Dedifferentiated amniotic fluid mesenchymal stem cell (primary cell): ENCODE measurements around the gene SLC16A3.

Experiments
- DNase-seq: peaks from one replicate; pipeline ENCODE4 v3.0.0-alpha.2; 2016; ENCODE audit errors: extremely low spot score

Gene SLC16A3

DNA sequence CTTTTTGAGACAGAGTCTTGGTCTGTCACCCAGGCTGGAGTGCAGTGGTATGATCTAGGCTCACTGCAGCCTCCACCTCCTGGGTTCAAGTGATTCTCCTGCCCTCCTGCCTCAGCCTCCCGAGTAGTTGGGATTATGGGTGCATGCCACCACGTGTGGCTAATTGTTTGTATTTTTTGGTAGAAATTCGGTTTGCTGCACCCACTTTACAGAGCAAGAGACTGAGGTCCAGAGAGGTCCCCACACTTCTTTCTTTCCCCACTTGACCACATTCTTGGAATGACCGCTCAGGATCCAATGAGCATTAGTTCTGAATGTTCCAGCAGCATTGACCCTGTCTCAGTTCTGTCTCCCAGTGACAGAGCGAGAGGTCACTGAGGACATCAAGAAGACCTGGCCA, 5.3 kb upstream of the SLC16A3 start:
- no peak for DNase-seq

DNA sequence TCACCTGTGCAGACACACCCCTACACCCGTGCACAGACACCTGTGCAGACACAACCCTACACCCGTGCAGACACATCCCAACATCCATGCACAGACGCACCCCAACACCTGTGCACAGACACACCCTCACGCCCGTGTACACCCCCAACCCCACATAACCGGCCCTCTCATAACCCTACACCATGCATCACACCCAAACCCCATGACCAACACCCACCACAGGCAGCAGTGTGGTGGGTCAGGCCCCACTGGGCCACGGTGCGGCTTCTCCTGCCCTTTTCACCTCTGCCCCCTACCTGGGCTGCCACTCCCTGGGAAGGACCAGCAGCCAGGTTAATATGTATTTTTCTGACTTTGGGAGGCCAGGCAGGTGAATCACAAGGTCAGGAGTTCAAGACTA, 4.2 kb upstream of the SLC16A3 start:
- no peak for DNase-seq

GRCh38 chr17:82225368-82226029, 3.3 kb upstream of the SLC16A3 start:
- no peak for DNase-seq

- no peak for DNase-seq
These were observed 2.6 kb upstream of the SLC16A3 start for GRCh38 chr17:82226146-82226808.

- DNase-seq, result no peak
These were observed 1.8 kb upstream of the SLC16A3 start for GRCh38 chr17:82226809-82227628.

GRCh38 chr17:82227629-82228277, 1.1 kb upstream of the SLC16A3 start:
- no peak for DNase-seq

- no peak for DNase-seq
These were observed 482 bp upstream of the SLC16A3 start for GRCh38 chr17:82228278-82228841.

DNA sequence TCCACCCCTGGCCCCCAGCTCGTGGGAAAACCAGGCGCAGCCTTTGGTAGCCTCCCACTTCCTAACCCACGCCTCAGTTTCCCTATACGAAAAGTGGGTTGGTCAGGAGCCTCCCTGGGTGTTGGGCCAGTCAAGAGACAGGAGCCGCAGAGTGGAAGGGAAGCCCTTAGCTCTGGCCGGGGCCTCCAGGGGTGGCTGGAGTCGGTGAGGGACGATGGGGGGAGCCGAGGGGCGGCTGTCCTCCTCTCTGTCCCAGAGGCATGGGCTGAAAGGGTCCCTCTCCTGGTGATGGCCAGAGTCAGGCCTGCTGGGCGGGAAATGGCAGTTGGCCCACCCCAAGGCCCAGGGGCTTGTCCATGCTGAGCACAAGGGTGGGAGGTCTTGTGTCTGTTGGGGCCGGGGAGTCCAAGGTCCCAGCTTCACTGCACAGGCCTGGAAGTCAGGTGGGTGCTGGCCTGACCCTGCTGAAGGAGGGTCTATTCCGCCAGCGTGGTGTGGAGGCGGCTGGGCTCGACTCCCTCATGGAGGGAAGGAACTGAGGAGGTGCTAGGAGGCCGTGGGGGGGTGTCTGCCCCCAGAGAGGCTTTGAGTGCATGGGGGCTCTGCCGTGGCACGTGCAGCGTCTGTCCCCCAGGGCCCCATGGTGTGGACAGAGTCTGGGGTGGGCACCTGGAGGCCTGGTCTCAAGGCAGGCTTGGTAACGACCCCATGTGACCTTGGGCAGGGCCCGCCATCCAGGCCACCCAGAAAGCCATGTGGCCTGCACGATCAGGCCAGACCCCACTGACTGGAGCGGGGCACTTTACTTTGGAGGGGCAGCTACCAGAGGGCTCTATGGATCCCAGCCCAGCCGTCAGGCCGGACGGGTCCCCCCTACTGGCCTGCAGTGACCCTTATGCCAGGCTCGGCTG, 1.1 kb downstream of the SLC16A3 start:
- DNase-seq, result no peak

- DNase-seq, result peak; percentile 75
These were observed 1.9 kb downstream of the SLC16A3 start for GRCh38 chr17:82230609-82231311.

- no peak for DNase-seq
These were observed 2.4 kb downstream of the SLC16A3 start for GRCh38 chr17:82231312-82231561.

DNA sequence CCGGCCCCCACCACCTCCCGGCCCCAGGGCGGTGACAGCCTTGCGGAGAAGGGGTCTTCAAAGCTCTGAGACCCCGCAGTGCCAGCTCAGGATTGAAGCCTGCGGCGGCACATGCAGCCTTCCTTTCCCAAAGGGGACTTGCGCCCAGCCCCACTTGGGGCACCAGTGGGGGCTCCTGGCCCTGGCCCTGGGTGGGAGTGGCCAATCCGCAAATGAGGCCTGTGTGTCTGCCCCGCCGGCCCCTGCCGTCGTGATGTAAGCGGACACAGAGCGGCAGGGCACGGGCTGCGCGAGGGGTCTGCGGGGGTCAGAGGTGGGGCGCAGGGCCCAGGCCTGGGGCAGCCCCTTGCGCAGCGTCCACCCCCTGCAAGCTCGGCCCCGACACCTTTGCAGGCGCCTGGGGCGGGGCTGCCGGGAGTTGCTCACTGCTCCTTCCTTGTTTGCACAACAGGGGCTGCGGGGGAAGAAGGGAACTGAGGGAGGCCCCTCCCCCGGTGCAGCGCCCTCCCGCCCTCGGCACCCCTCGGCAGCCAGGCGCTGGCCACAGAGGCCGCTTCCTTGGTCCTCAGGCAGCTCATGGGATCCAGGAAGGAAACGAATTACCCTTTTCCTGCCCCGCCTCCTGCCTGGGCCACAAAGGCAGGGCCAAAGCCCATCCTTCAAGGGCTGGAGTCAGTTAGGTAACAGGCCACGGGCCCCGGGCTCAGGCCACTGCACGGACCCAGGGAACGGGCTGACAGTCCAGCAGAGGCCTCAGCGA, 2.9 kb downstream of the SLC16A3 start:
- no peak for DNase-seq

DNA sequence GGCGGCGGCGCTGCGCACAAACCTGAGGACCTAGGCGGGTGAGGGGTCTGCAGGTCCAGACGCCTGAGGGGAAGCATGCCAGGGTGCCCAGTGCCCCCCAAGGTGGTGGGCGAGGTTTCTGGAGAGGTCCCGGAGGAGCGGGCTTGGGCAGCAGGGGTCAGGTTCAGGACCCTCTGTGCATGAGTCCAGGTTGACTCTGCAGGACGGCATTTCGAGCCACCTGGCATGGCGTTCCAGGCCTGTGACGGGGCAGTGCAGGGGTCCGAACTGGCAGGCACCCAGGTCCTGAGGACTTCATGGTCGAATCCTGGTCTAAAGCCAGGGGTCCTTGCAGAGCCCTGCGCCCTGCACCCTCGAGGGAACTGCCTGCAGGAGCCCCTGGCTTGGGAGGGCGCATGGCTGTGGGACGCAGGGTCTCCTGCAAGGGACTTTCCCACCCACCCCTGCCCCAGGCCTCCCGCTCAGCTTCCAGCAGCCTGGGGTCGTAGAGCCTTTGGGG, 3.5 kb downstream of the SLC16A3 start:
- DNase-seq, result no peak

DNA sequence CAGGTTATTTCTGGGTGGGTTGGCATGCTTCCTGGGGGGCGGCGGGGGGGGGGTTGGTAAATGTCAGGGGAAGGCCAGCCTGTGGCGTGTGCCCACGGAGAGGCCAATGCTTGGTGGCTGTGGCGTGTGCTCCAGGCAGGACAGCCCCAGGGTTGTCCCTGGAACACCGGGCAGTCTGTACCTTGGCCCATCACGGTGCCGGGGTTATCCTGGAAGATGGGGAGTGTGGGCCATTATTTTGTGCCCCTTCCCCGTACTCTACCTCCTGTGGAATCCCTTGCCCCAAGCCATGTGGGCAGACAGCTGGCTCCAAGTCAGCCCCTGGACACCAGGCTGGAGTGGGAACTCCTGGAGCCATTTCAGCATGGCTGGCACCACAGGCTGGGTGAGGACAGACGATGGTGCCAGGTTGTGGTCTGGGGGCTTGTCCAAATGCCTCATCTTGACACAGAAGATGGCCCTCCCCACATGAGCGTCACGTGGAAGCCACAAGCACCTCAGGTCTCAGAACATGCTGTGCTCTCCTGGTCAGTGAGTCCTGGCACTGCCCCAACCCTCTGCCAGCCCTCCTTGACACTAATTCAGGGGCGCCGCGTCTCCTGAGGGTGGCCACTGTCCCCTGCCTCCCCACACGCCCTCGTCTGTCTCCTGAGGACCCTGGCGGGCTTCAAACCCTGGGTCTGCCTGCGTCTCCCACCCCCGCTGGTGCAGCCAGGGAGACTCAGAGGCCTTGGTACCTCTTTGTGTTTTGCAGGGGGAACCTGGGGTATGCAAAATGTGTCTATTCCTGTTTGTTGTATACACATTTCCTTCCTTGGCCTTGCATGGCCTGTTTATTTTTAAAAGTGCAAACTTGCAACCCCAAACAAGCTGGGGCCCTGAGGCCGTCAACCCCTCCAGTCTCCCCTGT, 4.3 kb downstream of the SLC16A3 start:
- no peak for DNase-seq

- DNase-seq, result no peak
These were observed 5.6 kb downstream of the SLC16A3 start for GRCh38 chr17:82234211-82235055.

DNA sequence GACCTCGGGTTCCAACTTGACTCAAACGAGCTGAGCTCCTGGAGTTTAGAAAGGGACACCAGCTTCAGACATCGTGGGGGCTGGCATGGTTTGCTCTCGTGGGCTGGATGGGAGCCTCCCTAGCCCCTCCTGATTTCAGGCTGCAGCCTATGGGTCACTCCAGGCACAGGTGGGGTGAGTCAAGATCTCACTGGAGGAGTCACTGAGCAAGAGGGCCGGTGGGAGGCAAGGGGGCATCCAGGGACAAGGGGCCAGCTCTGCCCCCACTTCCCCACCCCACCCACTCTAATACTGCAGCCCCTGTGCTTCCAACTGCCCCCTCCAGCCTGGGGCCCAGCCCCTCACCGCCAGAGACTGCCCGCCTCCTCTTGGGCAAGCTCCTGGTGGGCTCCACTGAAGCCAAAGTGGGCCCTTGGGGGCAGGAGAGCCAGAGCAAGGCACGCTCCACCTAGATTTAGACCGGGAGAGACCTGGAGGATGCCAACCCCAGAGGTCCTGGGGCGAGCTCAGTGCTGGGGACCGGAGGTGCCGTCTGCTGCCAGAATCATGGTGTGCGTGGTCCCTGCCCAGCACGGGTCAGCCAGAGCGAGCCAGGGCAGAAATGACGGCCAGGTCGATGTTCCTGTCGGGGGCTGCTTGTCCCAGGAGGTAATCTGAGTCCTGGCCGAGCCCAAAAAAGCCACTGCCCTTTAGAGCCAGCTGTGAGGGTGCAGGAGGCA, 6.4 kb downstream of the SLC16A3 start:
- DNase-seq, result no peak

GRCh38 chr17:82235775-82236141, 6.9 kb downstream of the SLC16A3 start:
- DNase-seq, result no peak
